ENCODE data around the gene CAPRIN2.

CAPRIN2 gene

DNA sequence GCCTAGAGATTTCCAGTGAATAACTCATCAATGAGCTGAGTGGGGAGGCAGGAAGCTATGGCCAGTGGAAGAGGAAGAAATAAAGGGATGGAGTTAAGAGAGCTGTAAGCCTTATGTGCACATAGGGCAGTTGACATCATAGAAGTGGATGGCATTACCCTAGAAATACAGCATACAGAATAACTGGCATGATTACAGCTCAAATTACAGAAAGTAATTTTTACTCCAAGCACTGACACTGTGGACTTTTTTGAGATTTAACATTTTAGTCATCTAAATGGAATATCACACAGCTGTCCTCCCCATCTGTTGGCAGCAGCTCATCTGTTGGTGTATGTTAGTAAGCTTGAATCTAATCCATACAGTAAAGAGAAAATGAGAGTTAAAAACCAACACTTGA, 53.7 kb downstream of the CAPRIN2 start:
- TF ChIP-seq, protein P1, sequence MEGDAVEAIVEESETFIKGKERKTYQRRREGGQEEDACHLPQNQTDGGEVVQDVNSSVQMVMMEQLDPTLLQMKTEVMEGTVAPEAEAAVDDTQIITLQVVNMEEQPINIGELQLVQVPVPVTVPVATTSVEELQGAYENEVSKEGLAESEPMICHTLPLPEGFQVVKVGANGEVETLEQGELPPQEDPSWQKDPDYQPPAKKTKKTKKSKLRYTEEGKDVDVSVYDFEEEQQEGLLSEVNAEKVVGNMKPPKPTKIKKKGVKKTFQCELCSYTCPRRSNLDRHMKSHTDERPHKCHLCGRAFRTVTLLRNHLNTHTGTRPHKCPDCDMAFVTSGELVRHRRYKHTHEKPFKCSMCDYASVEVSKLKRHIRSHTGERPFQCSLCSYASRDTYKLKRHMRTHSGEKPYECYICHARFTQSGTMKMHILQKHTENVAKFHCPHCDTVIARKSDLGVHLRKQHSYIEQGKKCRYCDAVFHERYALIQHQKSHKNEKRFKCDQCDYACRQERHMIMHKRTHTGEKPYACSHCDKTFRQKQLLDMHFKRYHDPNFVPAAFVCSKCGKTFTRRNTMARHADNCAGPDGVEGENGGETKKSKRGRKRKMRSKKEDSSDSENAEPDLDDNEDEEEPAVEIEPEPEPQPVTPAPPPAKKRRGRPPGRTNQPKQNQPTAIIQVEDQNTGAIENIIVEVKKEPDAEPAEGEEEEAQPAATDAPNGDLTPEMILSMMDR (IDR thresholded peaks at IDR 0.05; ENCODE audit: low read depth, low read length) = no peak
- no peak for TF ChIP-seq POLR2A (IDR thresholded peaks at IDR 0.05; ENCODE audit: extremely low read depth, insufficient read length)
- no peak for TF ChIP-seq MAX (IDR thresholded peaks at IDR 0.05; ENCODE audit: low read depth, low read length)
- TF ChIP-seq MYC (IDR thresholded peaks at IDR 0.05; ENCODE audit: low read depth, low read length) = no peak
- no peak for DNase-seq (ENCODE audit: low read depth)
- no peak overlapping the region for H3K4me3 ChIP-seq (ENCODE audit: low read depth, low read length)

DNA sequence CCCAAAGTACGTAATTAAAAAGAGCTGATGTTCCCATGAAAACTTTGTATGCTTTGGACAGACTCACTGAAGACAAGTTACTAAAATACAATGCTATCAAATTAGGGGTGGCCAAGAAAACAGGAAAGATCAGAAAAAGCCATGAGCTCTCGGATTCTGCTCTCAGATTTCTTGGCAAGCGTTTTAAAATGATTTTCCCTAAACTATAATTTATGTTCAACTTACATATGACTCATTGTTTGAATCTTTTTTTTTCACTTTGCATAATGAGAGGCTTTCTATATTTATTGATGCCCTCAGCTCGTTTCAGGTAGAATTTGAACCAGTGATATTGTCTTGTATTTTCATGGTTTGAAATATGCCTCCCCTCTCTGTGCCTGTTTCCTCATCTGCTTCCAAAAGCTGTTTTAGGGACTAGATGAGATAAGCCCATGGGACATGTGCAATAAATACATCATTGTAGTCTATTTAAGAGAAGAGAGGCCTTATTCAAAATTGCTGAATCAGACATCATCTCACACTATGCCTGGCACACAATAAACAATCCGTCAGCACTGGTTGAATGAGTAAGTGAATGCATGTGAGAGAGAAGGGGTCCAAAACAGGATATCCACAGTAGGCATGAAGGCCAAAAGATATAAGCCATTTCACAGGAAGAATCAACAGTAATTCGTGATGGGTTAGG, 54.4 kb downstream of the CAPRIN2 start:
- DNase-seq (ENCODE audit: low read depth) = no peak
- TF ChIP-seq POLR2A (IDR thresholded peaks at IDR 0.05; ENCODE audit: extremely low read depth, insufficient read length) = no peak
- TF ChIP-seq, protein P1 (IDR thresholded peaks at IDR 0.05; ENCODE audit: low read depth, low read length) = no peak
- no peak for TF ChIP-seq MAX (IDR thresholded peaks at IDR 0.05; ENCODE audit: low read depth, low read length)
- no peak for TF ChIP-seq MYC (IDR thresholded peaks at IDR 0.05; ENCODE audit: low read depth, low read length)
- no peak overlapping the region for H3K4me3 ChIP-seq (ENCODE audit: low read depth, low read length)

- no peak overlapping the region for H3K4me3 ChIP-seq (ENCODE audit: low read depth, low read length)
- DNase-seq (ENCODE audit: low read depth) = no peak
- TF ChIP-seq MYC (IDR thresholded peaks at IDR 0.05; ENCODE audit: low read depth, low read length) (no peak), MAX (IDR thresholded peaks at IDR 0.05; ENCODE audit: low read depth, low read length) (no peak), POLR2A (IDR thresholded peaks at IDR 0.05; ENCODE audit: extremely low read depth, insufficient read length) (no peak)
- TF ChIP-seq, protein P1 (IDR thresholded peaks at IDR 0.05; ENCODE audit: low read depth, low read length) = no peak
These were observed 56.4 kb downstream of the CAPRIN2 start for GRCh38 chr12:30698346-30698745.

- TF ChIP-seq MAX (IDR thresholded peaks at IDR 0.05; ENCODE audit: low read depth, low read length) (no peak), MYC (IDR thresholded peaks at IDR 0.05; ENCODE audit: low read depth, low read length) (no peak), POLR2A (IDR thresholded peaks at IDR 0.05; ENCODE audit: extremely low read depth, insufficient read length) (no peak)
- TF ChIP-seq, protein P1 (IDR thresholded peaks at IDR 0.05; ENCODE audit: low read depth, low read length) = no peak
- no peak overlapping the region for H3K4me3 ChIP-seq (ENCODE audit: low read depth, low read length)
- no peak for DNase-seq (ENCODE audit: low read depth)
These were observed 57.8 kb downstream of the CAPRIN2 start for GRCh38 chr12:30696943-30697342.

DNA sequence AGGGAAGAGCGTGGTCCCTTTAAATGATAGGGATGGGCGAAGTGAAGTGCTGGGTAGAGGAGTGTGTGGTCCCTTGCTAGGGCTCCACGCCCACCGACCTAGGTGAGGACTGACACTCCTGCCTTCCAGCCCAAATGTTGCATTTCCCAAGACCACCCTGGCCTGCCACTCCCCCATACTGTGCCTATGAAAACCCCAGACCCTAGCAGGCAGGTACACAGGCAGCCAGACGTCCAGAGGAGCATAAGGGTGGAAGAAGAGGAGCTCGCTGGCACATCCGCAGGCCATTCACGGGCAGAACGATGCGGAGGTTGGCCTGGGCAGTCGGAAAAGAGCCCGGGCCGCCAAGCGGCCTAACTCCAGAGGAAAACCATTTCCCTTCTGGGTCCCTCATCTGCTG, 58.3 kb downstream of the CAPRIN2 start:
- TF ChIP-seq, protein P1 (IDR thresholded peaks at IDR 0.05; ENCODE audit: low read depth, low read length) = no peak
- no peak for TF ChIP-seq MAX (IDR thresholded peaks at IDR 0.05; ENCODE audit: low read depth, low read length)
- TF ChIP-seq MYC (IDR thresholded peaks at IDR 0.05; ENCODE audit: low read depth, low read length) = no peak
- no peak for TF ChIP-seq POLR2A (IDR thresholded peaks at IDR 0.05; ENCODE audit: extremely low read depth, insufficient read length)
- no peak for DNase-seq (ENCODE audit: low read depth)
- H3K4me3 ChIP-seq (ENCODE audit: low read depth, low read length) = peak overlapping the region; percentile 73
